HL-60 (cell line): ENCODE data around the gene ARHGAP26.

Source experiments
- DNase-seq, 2 experiments: peaks; one replicate each; pipeline ENCODE4 v3.0.0-alpha.2; 2010 to 2020; ENCODE audit warnings: low read depth in 1 of 2, low spot score in 1 of 2
- H3K27ac ChIP-seq: fragments of 250-450 bp; sonication (Bioruptor Pico); replicated peaks from 2 replicates; pipeline ENCODE4 v1.5.1; 2020; ENCODE audit warnings: mild to moderate bottlenecking, moderate library complexity
- H3K27me3 ChIP-seq: fragments of 250-450 bp; sonication (Bioruptor Pico); 2 replicates; pipeline ENCODE4 v1.5.1; 2021; ENCODE audit warnings: mild to moderate bottlenecking, moderate library complexity; ENCODE audit not compliant: insufficient read depth, poor library complexity, severe bottlenecking
- H3K4me3 ChIP-seq: replicated peaks from 2 replicates; pipeline ENCODE4 v1.5.1; 2011; ENCODE audit warnings: mild to moderate bottlenecking, control low read depth, low read length; ENCODE audit not compliant: insufficient read depth
- CTCF ChIP-seq: IDR thresholded peaks from one replicate; pipeline ENCODE4 v1.5.1; 2011; ENCODE audit warnings: low read length, control low read depth, inconsistent platforms; ENCODE audit not compliant: insufficient read depth
- GABPA ChIP-seq: IDR thresholded peaks from 2 replicates; pipeline ENCODE4 v1.6.1; 2012; ENCODE audit warnings: low read depth
- POLR2AphosphoS5 ChIP-seq: IDR thresholded peaks from 2 replicates; pipeline ENCODE4 v1.6.1; 2012; ENCODE audit warnings: low read depth
- REST ChIP-seq: IDR thresholded peaks from 2 replicates; pipeline ENCODE4 v1.6.1; 2012; ENCODE audit warnings: low read depth; ENCODE audit not compliant: insufficient replicate concordance
- SPI1 ChIP-seq: IDR thresholded peaks from 2 replicates; pipeline ENCODE4 v1.6.1; 2012; ENCODE audit warnings: low read depth, mild to moderate bottlenecking, borderline replicate concordance

ARHGAP26 gene

GRCh38 chr5:142821034-142821732 is 51.0 kb downstream of the ARHGAP26 start:
- no peak for DNase-seq
- Histone ChIP-seq H3K27ac (no peak overlapping the region), H3K27me3 (no peaks in the 10 kb centered on the region), H3K4me3 (no peak overlapping the region)
- TF ChIP-seq SPI1 (no peak), CTCF (no peak), REST (no peak), POLR2AphosphoS5 (no peak), GABPA (no peak)

GRCh38 chr5:142821733-142822487 is 51.7 kb downstream of the ARHGAP26 start:
- no peak for TF ChIP-seq CTCF
- no peak for TF ChIP-seq SPI1
- TF ChIP-seq GABPA: no peak
- no peak for TF ChIP-seq REST
- no peak for TF ChIP-seq POLR2AphosphoS5
- H3K27ac ChIP-seq: peak overlapping the region; percentile 17; the same call in 1 of the 2 replicates
- no peak overlapping the region for H3K4me3 ChIP-seq
- peak; percentile 38 to 84 for DNase-seq
- H3K27me3 ChIP-seq: no peaks in the 10 kb centered on the region

GRCh38 chr5:142823126-142823525 is 52.9 kb downstream of the ARHGAP26 start:
- H3K4me3 ChIP-seq: no peak overlapping the region
- TF ChIP-seq CTCF: no peak
- no peak for TF ChIP-seq POLR2AphosphoS5
- TF ChIP-seq SPI1: no peak
- TF ChIP-seq REST: no peak
- TF ChIP-seq GABPA: no peak
- no peak overlapping the region for H3K27ac ChIP-seq
- no peak for DNase-seq
- no peaks in the 10 kb centered on the region for H3K27me3 ChIP-seq
